GM19372 (cell line): ENCODE measurements around the gene RETSAT.
"Not testable (repeated sequence)": the region's sequence is repeated elsewhere in the genome, so short reads cannot be mapped to it uniquely, and the experiment has no call there.

Experiments
- ATAC-seq: cut with Tn5 transposase; IDR thresholded peaks from one replicate; pipeline ENCODE4 v1.9.1; 2021; ENCODE audit warnings: mild to moderate bottlenecking, low read depth, moderate library complexity; ENCODE audit not compliant: unreplicated experiment

The RETSAT gene

DNA sequence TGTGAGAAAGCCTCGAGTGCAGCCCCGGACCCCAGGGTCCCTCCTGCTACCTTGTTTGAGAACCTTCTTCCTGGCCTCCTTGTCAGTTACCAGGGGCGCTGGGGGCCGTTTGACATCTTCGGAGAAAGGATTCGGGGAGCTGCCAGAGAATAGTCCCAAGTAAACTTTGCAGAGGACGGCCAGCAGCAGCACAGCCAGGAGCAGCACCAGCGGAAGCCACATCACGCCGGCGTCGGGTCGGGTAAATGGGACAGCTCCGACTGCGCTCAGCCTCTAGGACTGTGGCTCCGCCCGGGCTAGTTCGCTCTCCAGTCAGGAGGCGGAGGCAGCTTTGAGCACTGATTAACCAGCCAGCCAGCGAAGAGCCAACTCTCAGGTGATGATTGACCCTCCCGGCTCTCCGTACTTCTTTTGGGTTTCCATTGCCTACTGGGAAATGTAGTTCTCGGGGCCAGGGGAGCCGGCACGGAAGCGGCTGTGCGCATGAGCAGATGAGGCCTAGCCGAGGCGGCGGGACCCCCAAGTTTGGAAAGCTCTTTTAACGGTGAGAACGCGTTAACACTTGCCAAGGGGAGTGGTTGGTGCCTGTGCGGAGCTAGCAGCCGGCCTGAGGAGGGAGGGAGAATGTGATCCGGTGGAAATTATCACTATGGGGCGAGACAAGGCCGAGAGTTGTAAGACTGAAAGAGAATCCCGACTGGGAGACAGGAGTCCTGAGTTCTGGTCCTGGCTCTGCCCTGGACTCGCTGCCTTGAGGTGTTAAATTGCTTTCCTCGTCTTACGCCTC, at the start of gene RETSAT, which contains the start of gene ELMOD3:
TSS of gene RETSAT (minus strand) at position 243 of the 787 bp plus-strand sequence. CDS start at position 222, 21 bp downstream.
TSS of gene ELMOD3 (plus strand) at position 484 of the 787 bp plus-strand sequence. CDS start 2,430 bp downstream, outside the sequence.
- ATAC-seq = peak; percentile 97

DNA sequence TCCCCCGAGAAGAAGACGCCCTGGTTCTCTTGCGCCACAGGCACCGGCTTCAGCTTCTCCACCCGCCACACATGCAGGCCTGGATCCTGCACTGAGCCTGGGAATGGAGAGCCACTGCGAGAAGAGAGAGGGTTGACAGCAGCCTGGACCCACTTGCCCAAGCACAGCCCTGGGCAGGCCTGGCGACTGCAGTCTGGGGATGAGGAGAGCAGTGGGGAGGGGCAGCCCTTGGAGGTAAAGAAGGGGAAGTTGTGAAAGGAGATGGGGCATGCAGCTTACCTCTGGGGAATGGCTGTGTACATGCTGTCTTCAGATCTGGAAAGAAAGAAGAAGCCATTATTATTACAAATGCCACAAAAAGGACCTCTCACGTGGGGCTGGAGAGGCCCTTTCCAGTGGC, 47.5 kb upstream of the RETSAT start:
- ATAC-seq = no peak

DNA sequence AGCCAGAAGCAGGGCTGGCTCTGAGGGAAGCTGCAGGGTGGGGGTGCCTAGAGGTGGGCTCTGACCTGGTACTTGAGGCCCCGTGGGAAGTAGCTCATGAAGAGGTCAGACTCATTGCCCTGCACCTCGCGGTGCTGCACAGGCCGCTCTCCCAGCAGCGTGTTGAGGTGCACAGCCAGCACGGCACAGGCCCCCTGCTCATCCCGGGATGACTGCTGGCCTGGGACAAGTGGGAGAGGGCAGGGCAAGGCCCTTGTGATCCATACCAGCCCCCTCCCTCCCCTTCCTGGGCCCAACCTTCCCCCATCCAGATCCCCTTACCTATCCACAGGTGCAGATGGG, 47.1 kb upstream of the RETSAT start:
- ATAC-seq = no peak

DNA sequence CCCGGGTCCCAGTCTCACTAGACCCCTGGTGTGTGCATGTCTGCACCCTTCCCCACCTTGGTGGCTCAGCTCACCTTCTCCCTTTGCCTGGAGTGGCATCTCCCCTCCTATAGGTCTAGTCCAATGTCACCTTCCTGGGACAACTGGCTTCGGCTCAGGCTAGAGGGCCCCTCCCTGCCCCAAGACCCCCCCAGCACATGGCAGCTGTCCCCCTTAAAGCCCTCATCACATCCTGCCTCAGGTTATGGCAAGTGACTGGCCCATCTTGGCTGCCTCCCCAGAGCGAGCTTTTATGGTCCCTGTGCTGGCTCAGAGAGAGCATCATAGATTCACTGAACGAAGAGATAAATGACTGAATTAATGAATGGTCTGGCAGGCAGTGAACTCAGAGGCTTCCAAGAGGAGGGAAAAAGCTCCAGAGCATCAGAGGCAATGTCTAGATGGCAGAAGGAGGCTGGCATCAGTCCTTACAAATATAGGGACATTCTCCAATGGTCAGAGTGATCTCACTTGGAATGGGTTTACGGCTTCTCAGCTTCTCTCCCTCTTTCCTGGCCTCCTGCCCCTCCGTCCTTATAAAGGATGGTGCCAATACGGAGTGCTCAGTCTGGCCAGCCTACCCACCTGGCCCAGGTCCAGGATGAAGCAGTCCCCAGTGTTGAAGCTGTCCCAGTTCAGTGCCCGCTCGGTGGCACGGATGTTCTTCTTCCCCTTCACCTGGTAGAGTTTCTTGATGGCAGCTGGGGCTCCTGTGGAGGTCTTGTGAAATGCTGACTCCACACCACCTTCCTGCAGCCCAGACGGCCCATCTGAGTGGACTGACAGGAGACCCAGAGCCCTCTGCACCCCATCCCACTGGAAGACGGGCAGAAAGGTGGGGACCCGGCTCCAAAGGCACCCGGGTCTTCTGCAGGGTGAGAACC, 46.5 kb upstream of the RETSAT start:
- no peak for ATAC-seq

DNA sequence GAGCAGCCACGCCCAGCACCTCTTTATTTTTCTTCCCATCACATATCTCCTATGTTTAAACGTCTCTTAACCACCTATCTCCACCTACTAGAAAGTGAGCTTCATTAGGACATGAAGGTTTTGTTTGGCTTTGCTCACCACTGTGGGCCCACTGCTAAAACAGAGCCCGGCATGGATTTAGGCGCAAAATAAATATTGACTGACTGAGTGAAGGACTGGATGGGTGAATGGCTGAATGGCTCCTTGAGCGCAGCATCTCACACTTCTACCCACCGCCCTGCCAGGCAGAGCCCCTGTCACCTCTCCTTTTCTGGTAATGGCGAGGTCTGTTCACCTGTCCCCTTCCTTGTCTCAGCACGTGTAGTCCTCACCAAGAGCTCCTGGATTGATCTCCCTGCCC, 45.7 kb upstream of the RETSAT start:
- ATAC-seq = no peak

DNA sequence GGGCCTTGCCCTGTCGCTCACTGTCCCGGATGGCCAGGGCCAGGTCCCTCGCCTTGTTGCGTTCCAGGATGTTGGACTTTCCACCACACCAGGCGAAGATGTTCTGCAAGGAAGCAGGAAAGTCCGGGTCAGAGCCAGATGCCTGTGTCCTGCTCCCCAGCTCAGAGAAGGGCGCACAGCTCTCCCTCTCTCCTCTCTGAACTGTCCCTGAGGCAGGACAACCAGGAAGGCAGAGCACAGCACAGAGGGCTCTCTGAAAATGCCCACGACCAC, 44.8 kb upstream of the RETSAT start:
- ATAC-seq = no peak

DNA sequence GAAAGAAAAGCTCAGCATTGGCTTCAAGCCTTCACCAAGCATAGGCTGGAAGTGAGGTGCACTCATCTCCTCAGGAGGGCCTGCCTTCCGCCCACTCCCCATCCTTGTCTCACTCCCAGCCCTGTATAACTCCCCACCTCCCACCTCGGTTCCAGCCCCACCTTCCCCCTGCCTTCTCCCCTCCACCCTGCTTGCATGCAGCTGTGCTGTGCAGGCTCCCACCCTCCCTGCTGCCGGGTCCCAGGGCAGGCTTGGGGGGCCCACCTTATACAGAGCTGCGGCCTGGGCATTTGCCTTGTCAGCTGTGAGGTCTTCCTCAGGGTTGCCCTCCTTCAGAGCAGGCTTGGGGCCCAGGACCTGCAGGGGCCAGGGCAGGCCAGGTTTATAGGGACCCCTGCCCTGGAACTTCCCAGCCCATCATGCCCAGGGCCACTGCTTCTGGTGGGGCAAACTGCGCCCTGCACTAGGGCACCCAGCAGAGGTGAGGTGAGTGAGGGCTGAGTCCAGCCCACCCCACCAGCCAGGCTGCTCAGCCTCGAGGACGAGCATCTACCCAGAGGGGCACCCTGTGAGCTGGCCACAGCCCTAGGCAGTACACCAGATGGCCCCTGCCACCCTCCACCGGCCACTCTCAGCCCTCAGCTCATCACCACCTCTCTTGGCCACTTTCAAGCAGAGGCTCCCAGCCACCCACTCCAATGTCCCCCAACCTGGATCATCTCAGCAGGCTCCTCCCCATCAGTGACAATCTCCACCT, 44.3 kb upstream of the RETSAT start:
- no peak for ATAC-seq

DNA sequence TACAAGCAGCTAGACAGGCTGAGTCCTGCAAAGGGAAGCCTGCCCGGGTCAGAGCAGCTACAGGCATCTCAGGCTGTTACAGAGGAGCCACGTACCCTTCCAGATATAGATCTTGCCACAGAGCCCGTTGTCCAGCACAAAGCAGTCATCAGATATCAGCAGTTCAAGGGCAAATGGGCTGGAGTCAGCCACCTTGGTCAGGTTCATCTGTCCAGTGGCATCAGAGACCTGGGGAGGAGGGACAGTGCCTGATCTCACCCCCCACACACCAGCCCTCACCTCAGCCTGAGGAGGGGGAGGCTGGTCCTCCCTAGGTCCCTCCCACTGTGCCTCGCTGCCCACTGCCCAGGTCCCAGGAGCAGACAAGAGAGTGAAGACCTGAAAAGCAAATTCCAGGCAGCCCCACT, 43.6 kb upstream of the RETSAT start:
- no peak for ATAC-seq

DNA sequence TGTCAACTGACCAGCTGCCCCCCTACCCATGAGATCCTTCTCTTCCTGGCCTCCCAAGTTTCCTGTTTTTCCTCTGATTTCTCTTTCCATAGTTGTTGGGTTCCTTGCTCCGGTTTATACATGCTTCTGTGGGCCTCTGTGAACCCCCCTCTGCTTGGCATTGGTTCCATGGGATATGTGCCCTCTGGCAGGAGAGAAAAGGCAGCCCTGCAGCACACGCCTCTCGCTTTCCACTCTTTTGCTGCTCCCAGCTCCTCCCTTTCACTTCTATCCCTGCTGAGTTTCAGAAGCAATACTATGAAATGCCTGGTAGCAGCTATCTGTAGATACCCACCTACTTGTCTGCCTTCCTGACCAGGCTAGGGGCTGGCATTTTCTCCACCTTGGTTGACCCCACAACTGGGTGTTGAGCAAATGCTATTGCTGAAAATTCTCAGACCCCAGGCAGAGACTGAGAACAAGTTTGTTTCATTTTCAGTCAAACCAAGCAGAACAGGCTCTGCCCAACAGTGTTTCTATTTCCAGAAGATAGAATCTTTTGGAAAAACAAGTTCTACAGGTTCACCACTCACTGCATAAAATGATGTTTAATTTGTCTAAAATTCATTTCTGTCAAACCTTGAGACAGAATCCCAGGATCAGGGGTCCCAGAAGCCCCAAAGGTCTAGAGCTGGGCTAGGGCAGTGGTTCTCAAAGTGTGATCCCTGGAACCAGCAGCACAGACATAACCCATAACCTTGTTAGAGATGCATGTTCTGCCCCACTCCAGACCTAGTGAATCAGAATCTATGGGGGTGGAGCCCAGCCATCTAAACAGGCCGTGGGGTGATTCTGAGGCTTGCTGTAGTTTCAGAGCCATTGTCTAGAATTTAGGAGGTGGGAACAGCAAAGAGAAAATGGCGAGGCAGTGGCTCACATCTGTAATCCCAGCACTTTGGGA, 42.5 kb upstream of the RETSAT start:
- ATAC-seq = no peak

DNA sequence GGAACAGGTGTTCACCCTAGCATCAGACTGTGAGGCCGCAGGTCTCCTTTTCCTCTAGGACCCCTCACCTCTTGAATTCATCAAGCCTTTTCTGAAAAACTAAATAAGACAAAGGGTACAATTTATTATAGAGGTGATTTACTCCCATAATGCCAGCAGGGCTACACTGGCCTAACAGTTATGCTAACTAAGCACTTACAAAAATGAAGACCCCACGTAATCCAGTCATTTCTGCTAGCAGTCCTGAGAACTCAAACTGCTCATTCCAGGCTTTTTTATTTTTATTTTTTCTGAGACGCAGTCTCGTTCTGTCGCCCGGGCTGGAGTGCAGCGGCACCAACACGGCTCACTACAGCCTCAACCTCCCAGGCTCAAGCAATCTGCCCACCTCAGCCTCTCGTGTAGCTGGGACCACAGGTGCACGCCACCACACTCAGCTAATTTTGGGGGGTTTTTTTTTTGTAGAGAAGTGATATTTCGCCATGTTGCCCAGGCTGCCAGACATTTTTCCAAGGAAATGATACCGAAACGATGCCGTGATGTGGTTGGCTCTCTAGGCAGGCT, 41.7 kb upstream of the RETSAT start:
- ATAC-seq = no peak

DNA sequence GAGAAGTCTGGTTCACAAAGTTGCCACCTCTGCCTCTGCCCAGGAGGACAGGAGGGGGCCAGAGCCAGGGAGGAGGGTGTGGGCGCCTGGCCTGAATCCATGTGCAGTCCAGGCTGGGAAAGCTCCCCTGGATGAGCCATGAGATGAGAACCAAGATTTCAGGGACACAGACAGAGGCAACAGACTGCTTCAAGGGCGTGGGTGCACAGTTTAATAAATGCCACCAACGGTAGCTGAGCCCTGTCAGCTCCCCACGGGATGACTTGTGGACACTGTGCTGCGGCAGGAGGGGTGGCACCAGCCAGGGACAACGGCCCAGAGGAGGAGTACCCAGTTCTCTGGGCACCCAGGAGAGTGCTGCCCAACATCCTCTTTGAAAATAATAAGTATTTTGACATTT, 40.6 kb upstream of the RETSAT start:
- no peak for ATAC-seq

DNA sequence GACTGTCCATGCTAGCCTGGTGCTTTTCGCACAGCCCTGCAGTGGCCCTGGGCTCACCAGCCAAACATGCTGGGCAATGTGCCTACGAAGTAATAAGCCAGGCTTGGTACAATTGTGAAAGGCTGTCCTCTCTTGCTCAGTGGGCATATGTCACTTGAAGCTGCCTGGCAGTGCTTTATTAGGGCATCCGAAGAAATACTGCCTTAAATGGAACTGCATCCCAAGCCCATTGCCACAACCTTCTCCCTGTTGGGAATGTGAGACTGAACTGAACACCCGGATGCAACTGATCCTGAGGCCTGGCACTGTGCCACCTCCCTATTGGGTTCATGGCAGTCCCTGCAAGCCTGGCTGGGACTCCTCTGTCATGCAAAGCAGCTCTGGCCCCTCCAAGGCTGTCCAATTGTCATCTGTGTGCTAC, 39.9 kb upstream of the RETSAT start:
- no peak for ATAC-seq

DNA sequence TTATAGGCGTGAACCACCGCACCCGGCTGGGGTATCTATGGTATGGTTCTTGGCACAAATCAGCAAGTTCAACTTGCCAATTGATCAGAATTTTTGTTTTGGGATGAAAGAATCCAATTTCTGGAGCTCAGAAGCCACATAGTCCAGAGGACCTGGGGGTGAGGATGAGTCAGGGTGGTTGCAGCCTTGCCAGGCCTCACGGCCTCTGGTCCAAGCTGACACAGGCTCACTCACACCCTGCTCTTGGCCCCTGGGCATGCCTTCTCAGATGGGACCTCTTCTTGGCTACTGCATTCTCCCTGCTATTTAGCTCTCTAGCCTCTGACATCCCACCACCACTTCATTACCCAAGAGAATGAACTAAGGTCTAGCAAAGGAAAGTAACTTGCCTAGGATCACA, 39.5 kb upstream of the RETSAT start:
- no peak for ATAC-seq

DNA sequence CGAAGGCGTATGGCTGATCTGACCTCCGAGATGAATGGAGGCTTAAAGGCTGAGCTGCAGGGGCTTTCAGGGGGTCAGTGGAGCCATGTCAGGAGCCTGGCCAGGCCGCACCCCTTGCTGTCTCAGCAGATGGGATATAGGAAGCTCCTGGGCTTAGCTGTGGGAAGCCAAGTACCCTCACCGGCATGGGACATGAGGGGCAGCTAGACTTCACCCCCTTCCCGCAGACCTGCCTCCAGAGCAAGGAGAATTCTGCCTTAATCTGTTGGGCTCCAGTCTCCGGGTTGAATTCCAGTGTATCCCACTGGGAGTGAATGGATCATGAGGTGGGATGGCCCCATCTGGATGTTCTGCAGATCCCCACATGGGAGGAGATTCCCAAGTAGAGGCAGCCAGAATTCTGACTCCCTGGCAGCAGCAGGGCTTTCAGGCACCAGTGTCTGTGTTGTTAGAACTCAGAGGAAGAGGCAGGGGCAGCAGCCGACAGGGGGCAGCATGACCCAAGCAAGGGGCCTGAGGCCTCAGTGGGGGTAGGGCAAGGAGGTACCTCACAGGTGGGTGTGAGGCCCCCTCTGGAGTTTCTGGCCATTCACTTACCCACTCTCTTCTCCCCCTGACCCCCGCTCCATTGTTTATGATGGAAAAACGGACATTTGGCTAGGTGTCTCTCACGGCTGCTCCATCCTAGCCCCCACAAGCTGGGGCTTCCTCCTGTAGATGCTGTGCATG, 36.8 kb upstream of the RETSAT start:
- ATAC-seq = no peak

DNA sequence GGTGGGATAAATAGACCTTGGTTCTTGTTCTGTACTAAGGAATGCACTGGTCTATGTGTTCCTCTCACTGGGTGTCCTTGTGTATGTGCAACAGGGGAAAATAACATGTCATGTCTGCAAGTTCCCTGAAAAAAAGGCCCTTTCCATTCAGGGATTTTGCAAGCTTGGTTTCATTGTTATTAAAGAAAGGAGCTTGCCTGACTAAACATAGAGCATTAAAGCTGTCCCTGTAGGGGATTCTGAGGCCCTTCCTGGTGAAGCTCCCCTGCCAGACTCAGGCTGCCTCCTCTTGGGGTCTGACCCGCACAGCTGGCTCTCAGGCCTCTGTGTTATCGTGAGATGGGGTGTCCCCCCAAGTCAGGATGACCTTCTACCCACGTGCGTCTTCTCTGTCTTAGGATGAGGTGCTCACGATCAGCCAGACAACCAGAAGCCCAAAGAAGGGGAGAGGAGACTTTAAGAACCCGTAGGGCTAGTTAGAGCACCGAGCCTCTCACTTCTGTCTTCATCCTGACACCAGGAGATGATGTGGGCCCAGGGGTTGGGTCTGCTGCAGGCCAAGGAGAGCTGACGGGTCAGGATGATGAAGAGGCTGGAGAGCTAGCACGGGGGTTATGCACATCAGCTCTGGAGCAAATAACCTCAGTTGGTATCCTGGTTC, 34.7 kb upstream of the RETSAT start:
- no peak for ATAC-seq

DNA sequence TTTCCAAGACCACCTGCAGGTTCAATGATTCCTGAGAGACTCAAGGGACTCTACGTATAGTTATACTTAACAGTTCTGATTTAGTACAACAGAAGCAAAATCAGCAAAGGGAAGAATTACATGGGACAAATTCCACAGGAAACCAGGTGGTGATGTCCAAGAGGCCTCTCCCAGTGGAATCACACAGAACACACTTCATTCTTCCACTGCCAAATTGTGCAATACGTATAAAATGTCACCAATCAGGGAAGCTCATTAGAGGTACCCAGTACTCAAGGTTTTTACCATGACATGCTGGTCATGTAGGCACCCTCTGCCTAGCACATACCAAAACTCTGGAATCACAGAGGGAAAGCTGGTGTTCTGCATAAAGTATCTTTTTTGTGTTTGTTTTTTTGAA, 33.4 kb upstream of the RETSAT start:
- no peak for ATAC-seq

DNA sequence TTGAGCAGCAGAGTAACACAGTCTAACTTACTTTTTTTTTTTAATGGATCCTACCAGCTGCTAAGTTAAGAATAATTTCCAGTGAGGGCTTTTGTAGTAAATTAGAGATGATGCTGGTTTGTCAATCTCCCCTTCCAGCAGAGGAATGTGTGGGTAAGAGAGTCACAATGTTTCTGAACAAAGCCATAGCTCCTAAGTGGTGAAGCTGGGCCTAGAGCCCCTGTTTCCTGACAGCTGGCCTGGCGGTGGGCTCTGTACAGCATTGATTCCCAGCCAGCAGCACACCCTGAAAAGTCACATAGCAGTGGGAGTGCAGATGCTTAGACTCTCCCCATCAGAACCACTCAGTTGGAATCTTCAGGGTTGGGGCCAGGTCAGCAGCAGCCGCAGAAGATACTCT, 31.4 kb upstream of the RETSAT start:
- no peak for ATAC-seq

DNA sequence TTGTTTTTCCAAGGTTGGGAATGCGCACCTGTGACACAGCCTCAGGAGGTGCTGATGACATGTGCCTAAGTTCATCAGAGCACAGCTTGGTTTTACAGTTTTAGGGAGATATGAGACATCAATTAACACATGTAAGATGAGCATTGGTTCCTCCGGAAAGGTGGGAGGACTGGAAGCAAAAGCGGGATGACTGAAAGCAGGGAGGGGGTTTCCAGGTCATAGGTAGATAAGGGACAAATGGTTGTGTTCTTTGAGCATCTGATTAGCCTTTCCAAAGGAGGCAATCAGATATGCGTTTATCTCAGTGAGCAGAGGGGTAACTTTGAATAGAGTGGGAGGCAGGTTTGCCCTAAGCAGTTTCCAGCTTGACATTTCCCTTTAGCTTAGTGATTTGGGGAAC, 29.5 kb upstream of the RETSAT start:
- ATAC-seq = no peak

DNA sequence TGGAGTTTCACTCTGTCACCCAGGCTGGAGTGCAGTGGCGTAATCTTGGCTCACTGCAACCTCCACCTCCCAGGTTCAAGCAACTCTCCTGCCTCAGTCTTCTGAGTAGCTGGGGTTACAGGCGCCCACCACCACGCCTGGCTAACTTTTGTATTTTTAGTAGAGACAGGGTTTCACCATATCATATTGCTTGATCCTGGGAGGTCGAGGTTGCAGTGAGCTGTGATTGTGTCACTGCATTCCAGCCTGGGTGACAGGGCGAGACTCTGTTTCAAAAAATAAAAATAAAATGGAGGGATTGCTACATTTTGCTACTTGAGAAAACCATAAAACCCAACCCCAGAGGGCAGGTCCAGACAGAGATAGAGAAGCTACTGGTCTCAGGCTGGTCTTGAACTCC, 28.8 kb upstream of the RETSAT start:
- not testable (repeated sequence) for ATAC-seq
